Activated CD4-positive, alpha-beta T cell treated with anti-CD3 and anti-CD28 coated beads, Interleukin-2, amount 50 U/mL, for 16 hours (primary cell): Measurements from ENCODE around the gene RUVBL2.
A peak's percentile ranks its signal among the peaks of the same experiment; 100 is the strongest.
"Not testable (repeated sequence)": the region's sequence is repeated elsewhere in the genome, so short reads cannot be mapped to it uniquely, and the experiment has no call there.

ENCODE experiments used
- DNase-seq: peaks from one replicate; pipeline ENCODE4 v3.0.0-alpha.2; 2020

RUVBL2 gene

GRCh38 chr19:49050376-49051033, 56.8 kb downstream of the RUVBL2 start:
- DNase-seq: not testable (repeated sequence)

GRCh38 chr19:49056101-49056901, 62.6 kb downstream of the RUVBL2 start:
- peak; percentile 28 for DNase-seq

DNA sequence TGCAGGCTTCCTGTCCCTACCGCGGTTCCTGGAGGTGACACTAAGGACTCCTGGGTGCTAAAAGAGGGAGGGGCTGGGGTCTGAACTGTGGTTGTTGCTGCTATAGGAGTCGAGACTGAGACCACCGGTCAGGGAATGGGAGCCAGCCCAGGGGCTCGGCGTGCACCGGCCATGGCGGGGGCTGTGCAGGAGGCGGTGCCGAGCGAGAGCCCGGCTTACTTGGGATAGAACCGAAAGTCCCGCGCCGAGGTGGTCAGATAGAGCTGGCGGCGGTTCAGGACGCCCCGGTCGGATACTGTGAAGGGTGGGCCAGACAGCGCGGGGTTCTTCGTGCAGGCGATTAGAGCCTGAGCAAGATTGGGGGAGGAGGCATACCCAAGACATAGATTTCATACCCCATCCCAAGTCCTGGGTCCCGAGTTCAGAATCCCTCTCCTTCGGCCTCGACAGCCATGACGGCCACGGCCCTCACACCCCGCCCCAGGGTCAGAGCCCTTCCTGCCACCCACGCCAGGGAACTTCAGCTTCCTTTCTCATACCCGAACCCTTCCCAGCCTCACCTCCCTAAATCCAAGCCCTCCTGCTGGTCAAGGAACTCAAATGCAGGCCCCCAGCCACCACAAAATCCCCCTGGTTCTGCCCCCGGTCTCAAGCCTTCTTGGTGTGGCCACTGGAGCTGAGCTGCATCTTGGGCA, 63.4 kb downstream of the RUVBL2 start:
- DNase-seq: not testable (repeated sequence)

DNA sequence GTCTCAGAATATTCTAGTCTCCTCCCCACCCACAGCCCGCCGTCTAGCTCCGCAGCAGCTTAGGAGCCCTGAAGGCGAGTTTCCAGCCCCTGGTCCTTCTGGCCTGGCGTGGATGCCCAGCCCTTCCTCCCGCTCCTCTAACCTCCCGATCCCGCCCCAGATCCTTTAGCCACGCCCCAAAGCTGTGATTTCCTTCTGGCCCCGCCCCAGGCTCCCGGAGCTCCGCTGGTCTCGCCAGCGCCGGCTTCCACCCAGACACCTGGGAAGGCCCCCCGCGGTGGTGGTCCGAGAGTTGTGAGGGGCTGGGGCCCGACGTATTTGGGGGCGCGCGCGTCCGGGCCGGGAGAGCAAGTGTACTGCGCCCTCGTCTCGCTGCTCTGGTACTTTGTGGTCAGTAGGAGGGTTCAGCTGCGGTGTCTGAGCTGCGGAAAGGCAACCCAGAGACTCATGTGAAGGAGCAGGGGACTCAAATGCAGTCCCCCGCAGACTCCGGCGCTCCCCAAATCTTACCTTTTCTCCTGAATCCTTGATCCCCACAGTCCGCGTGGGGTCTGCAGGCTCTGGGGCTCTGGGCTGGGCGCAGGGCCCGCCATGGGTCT, 64.0 kb downstream of the RUVBL2 start, which contains the start of gene CGB7:
TSS of gene CGB7 (minus strand) at position 114 of the 599 bp plus-strand sequence. CDS start 2,374 bp downstream, outside the sequence.
- peak; percentile 32 for DNase-seq

DNA sequence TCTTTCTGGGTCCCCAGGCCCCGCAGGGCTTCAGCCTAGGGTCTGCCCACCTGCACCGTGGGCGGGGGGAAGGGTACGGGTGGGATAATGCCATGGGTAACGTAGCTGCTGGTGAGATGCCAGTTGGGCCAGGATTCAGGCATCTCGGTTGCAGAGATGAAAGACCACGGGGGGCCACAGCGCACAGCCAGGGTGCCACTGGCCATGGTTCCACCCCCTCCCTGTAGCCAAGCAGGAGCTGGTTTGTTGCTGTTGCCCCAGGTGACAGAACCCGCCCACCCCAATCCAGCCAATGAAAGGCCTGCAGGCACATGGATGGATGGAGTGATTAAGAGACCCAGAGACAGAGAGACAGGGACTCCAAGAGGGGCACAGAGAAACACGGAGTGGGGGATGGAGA, 64.9 kb downstream of the RUVBL2 start:
- DNase-seq: peak; percentile 22

GRCh38 chr19:49059053-49059452, 65.4 kb downstream of the RUVBL2 start:
- no peak for DNase-seq

DNA sequence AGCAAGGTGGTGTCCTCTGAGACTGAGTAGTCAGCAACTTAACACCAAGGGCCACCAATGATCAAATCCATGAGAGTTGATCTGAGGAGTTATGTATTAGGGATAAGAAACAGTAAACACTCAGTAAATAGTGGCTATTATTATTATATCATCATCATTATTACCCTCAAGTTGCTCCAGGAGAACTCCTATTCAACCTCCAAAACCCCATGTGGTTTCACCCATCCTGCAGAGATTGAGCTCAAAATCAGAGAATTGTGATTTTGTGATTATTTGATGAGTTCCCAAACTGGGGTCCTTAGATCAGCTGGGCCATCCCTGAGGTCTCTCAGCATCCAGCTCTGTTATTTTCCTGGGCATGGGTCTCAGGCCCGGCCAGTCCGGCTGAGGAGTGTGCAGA, 67.3 kb downstream of the RUVBL2 start:
- no peak for DNase-seq

GRCh38 chr19:49061445-49061844, 67.8 kb downstream of the RUVBL2 start:
- DNase-seq: no peak

DNA sequence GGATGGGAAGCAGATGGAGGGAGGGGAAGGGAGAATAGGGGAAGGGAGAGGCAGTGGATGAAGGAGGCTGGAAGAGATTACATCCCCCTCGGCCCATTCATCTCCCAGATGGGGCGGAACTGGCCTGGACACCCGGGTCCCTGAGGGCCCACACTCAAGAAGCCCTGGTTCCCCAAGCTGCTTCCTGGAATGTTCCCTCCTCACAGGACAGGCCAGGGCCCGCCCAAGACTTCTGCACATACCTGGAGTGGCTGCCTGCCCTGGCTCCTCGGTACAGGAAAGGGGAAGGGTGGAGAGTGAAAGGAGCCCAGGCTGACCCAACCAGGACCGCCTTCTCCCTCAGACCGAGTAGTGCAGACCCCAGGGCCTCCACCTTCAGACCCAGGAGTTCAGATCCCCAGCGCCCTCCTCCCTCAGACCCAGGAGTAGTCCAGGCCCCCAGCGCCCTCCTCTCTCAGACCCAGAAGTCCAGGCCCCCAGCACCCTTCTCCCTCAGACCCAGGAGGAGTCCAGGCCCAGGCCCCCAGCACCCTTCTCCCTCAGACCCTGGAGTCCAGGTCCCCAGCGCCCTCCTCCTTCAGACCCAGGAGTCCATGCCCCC, 70.4 kb downstream of the RUVBL2 start:
- no peak for DNase-seq

- no peak for DNase-seq
These were observed 71.3 kb downstream of the RUVBL2 start, which contains the start of gene NTF4 for GRCh38 chr19:49064768-49065611. NTF4 (minus strand) TSS chr19:49064818; CDS start chr19:49061997, 2,821 bp downstream.
